OCI-LY7 (cell line): ENCODE data around the gene MXRA8.

ENCODE experiments used
- CTCF ChIP-seq: fragments of 200-600 bp; sonication (generic); conservative IDR thresholded peaks from 2 replicates; pipeline ENCODE4 v1.5.1; 2014; ENCODE audit warnings: mild to moderate bottlenecking, antibody characterized with exemption, low read length, moderate library complexity, mixed read lengths
- EZH2phosphoT487 ChIP-seq: fragments of 200-600 bp; sonication (generic); IDR thresholded peaks from 2 replicates; pipeline ENCODE4 v1.6.1; 2018; ENCODE audit warnings: low read depth, borderline replicate concordance, mild to moderate bottlenecking, mixed run types, antibody characterized with exemption, low read length, moderate library complexity, mixed read lengths

- TF ChIP-seq CTCF (no peak), EZH2phosphoT487 (no peak)
Measured at GRCh38 chr1:1324524-1325287, 33.6 kb downstream of the MXRA8 start, which contains the start of the genes CPTP and INTS11.
